Gastrocnemius medialis (tissue), 4 donors: ENCODE data around the gene IFNL4. TPM values are rescaled to one million over a fixed set of nuclear protein-coding genes. Genes with fewer than 3 reads are reported as not detected.
"Not testable (repeated sequence)": the region's sequence is repeated elsewhere in the genome, so short reads cannot be mapped to it uniquely, and the experiment has no call there.

Source experiments
- ATAC-seq, 2 donors: fragments of 150-250 bp; one replicate each; pipeline ENCODE4 v1.9.1; 2016
- DNase-seq, 2 donors: peaks; one replicate each; pipeline ENCODE4 v3.0.0-alpha.2; 2019
- H3K27ac ChIP-seq, 4 donors: fragments of 200-600 bp; sonication (generic); 1 replicate in 1 of 4; 2 replicates in 3 of 4; pipeline ENCODE4 v1.5.1; 2016 to 2018; ENCODE audit warnings: mild to moderate bottlenecking in 2 of 4, moderate library complexity in 1 of 4
- H3K27me3 ChIP-seq, 3 donors: fragments of 200-600 bp; sonication (generic) in 2 of 3; 1 replicate in 1 of 3; 2 replicates in 2 of 3; pipeline versions ENCODE4 v1.5.1 to v1.6.0; 2016 to 2019; ENCODE audit warnings: mild to moderate bottlenecking in 1 of 3, moderate library complexity in 1 of 3
- H3K36me3 ChIP-seq, 2 donors: fragments of 200-600 bp; sonication (generic) in 1 of 2; one replicate each; pipeline ENCODE4 v1.5.1; 2017 to 2018
- H3K4me1 ChIP-seq, 2 donors: fragments of 200-600 bp; sonication (generic) in 1 of 2; one replicate each; pipeline ENCODE4 v1.5.1; 2016 to 2017; ENCODE audit warnings: mild to moderate bottlenecking in 2 of 2
- H3K4me3 ChIP-seq, 4 donors: fragments of 200-600 bp; sonication (generic) in 3 of 4; 1 replicate in 1 of 4; 2 replicates in 3 of 4; pipeline ENCODE4 v1.5.1; 2016 to 2019; ENCODE audit warnings: mild to moderate bottlenecking in 2 of 4
- H3K9me3 ChIP-seq, 3 donors: fragments of 200-600 bp; sonication (generic) in 2 of 3; 1 replicate in 1 of 3; 2 replicates in 2 of 3; pipeline ENCODE4 v1.5.1; 2016 to 2019
- CTCF ChIP-seq, 5 experiments: fragments of 450-650 bp in 3 of 5; fragments of 200-600 bp in 2 of 5; sonication (generic) in 2 of 5; IDR thresholded peaks in 4 of 5; conservative IDR thresholded peaks in 1 of 5; 1 replicate in 4 of 5; 2 replicates in 1 of 5; pipeline ENCODE4 v1.5.1; 2016 to 2019; ENCODE audit warnings: antibody characterized with exemption in 5 of 5, mild to moderate bottlenecking in 3 of 5, moderate library complexity in 3 of 5
- POLR2A ChIP-seq, 2 donors: fragments of 450-650 bp; IDR thresholded peaks; one replicate each; pipeline ENCODE4 v1.6.1; 2017; ENCODE audit warnings: antibody characterized with exemption in 2 of 2, mild to moderate bottlenecking in 2 of 2, moderate library complexity in 2 of 2
- in situ Hi-C, 4 donors: fragments of 200-750 bp; cut with MboI; loops; one replicate each; pipeline versions ENCODE4 v1.15.0 to v1.8.0; 2017; ENCODE audit warnings: low sequenced_read_pairs in 4 of 4
- intact Hi-C: fragments of 100-400 bp; cut with DNase I; formaldehyde crosslinking; loops from one replicate; pipeline ENCODE4 v1.15.1; 2023; ENCODE audit warnings: low total_unique reads
- total RNA-seq, 4 donors: library from RNA; depleted of rRNA; stranded (reverse); fragments of >200 nt; gene quantifications; one replicate each; pipeline versions ENCODE4 v1.1.0 to v1.2.3, GENCODE V29; 2016

IFNL4 gene
- total RNA-seq, 4 donors from 2014 or later = not detected

- TF ChIP-seq POLR2A (IDR thresholded peaks at IDR 0.05) (no peak), CTCF (IDR thresholded peaks at IDR 0.05 in 4 of 5, conservative IDR thresholded peaks at IDR 0.05 in 1 of 5) (no peak)
- Histone ChIP-seq H3K4me3 (no peak overlapping the region), H3K27ac (no peak overlapping the region), H3K9me3 (no peaks in the 10 kb centered on the region), H3K27me3 (peaks cover 0 to 8% (median 0%) of the 10 kb centered on the region in 3 donors), H3K36me3 (no peaks in the 10 kb centered on the region), H3K4me1 (no peaks in the 10 kb centered on the region)
- ATAC-seq (no peak), DNase-seq (no peak)
- in situ Hi-C loops (no loop called here), intact Hi-C loops (no loop called here)
Observed at GRCh38 chr19:39230096-39230764, 18.4 kb downstream of the IFNL4 start.

GRCh38 chr19:39224910-39225309 is 23.7 kb downstream of the IFNL4 start:
- Histone ChIP-seq H3K4me3 (no peak overlapping the region), H3K27me3 (peaks cover 0 to 9% (median 3%) of the 10 kb centered on the region in 3 donors), H3K36me3 (no peaks in the 10 kb centered on the region), H3K9me3 (no peaks in the 10 kb centered on the region), H3K4me1 (no peaks in the 10 kb centered on the region), H3K27ac (no peak overlapping the region)
- in situ Hi-C loops = no loop called here
- TF ChIP-seq POLR2A (IDR thresholded peaks at IDR 0.05) (no peak), CTCF (IDR thresholded peaks at IDR 0.05 in 4 of 5, conservative IDR thresholded peaks at IDR 0.05 in 1 of 5) (no peak)
- DNase-seq (no peak), ATAC-seq (no peak)
- intact Hi-C loops = no loop called here

GRCh38 chr19:39223703-39224279 is 24.9 kb downstream of the IFNL4 start:
- DNase-seq (no peak), ATAC-seq (no peak)
- H3K4me1 ChIP-seq = no peaks in the 10 kb centered on the region
- in situ Hi-C loops (no loop called here), intact Hi-C loops (no loop called here)
- H3K4me3 ChIP-seq = no peak overlapping the region
- H3K27ac ChIP-seq = no peak overlapping the region
- no peaks in the 10 kb centered on the region for H3K9me3 ChIP-seq
- H3K36me3 ChIP-seq = no peaks in the 10 kb centered on the region
- TF ChIP-seq POLR2A (IDR thresholded peaks at IDR 0.05) (no peak), CTCF (IDR thresholded peaks at IDR 0.05 in 4 of 5, conservative IDR thresholded peaks at IDR 0.05 in 1 of 5) (no peak)
- peaks cover 0 to 9% (median 3%) of the 10 kb centered on the region in 3 donors for H3K27me3 ChIP-seq

- DNase-seq, H3K4me3 ChIP-seq, H3K9me3 ChIP-seq, H3K27ac ChIP-seq, in situ Hi-C loops, intact Hi-C loops, H3K4me1 ChIP-seq, H3K36me3 ChIP-seq, ATAC-seq: not testable (repeated sequence)
- H3K27me3 ChIP-seq = peaks cover 0 to 15% (median 9%) of the 10 kb centered on the region in 3 donors
Observed at GRCh38 chr19:39219108-39219507, 29.5 kb downstream of the IFNL4 start.

GRCh38 chr19:39218230-39219007 is 30.2 kb downstream of the IFNL4 start:
- H3K27me3 ChIP-seq = peaks cover 0 to 11% (median 9%) of the 10 kb centered on the region in 3 donors
- in situ Hi-C loops = no loop called here

More at GRCh38 chr19:39218230-39219007, 30.2 kb downstream of the IFNL4 start:
- DNase-seq (no peak), ATAC-seq (no peak)
- Histone ChIP-seq H3K9me3 (no peaks in the 10 kb centered on the region), H3K36me3 (no peaks in the 10 kb centered on the region), H3K4me3 (no peak overlapping the region), H3K4me1 (no peaks in the 10 kb centered on the region), H3K27ac (no peak overlapping the region)
- intact Hi-C loops = no loop called here
- no peak for TF ChIP-seq POLR2A (IDR thresholded peaks at IDR 0.05)
- no peak for TF ChIP-seq CTCF (IDR thresholded peaks at IDR 0.05 in 4 of 5, conservative IDR thresholded peaks at IDR 0.05 in 1 of 5)
